Activated CD8-positive, alpha-beta memory T cell treated with anti-CD3 and anti-CD28 coated beads for 24 hours (primary cell): ENCODE data around the gene TBPL1.
"Not testable (repeated sequence)": the region's sequence is repeated elsewhere in the genome, so short reads cannot be mapped to it uniquely, and the experiment has no call there.

Experiments
- DNase-seq: peaks from one replicate; pipeline ENCODE4 v3.0.0-alpha.2; 2020

TBPL1 gene

DNA sequence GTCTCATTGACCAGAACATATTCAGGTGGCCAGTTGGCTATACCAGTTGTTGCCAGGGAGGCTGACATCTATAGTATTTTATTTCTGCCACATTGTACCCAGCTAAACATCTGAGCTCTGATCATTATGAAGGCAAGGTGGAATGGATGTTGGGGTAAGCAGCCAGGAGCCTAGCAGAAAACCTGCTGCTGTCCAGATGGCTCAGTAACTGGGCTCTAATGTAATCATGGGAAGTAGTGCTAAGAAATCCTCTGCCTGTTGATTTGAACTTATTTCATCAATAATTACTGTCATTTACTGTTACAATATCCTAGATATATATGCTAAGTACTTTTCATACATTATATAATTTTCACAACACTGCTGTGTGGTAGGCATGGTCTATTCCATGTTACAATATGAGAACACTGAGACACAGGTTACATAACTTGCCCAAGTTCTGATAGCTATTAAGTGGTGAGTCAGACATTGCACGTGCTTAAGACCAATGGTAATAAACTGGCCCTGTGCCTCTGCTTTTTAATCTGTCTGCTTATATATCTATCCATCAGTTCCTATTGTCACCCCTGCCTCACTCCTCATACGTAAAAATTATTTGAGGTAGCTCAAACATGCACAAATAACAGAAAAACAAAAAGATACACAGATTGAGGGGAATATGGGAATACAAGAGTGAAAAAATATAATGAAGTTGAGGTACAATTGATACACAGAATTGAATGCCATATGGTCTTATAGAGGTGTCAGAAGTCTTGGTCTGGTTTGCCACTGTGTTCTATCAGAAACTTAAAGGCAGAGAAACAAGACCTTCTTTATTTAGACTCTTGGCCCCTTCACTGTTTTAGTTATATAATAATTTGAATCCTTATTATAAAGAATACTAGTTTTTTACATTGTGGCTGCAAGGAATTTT lies 25.2 kb downstream of the TBPL1 start:
- no peak for DNase-seq

- no peak for DNase-seq
Observed at GRCh38 chr6:133978896-133979240, 25.8 kb downstream of the TBPL1 start.

DNA sequence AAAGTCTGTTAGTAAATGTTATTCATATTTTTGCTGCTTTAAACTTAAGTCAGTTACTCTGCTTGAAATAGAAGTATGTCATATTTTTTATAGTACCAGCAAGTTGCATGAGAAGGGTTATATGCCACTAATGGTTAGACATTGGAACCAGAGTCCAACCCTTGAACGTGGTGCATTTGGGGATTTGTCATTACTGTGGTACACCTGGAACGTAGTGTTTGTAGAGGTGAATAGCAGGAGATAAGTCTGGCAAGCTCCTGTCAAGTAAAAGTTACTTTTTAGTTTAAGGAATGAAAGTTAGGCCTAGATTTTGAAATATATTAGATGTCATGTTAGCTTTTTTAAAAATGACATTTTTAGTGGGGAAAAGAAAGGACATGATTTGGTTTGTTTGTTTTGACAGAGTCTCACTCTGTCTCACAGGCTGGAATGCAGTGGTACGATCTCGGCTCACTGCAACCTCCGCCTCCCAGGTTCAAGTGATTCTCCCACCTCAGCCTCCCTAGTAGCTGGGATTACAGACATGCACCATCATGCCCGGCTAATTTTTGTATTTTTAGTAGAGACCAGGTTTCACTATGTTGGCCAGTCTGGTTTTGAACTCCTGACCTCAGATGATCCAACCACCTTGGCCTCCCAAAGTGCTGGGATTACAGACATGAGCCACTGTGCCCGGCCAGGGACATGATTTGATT lies 26.4 kb downstream of the TBPL1 start:
- not testable (repeated sequence) for DNase-seq

DNA sequence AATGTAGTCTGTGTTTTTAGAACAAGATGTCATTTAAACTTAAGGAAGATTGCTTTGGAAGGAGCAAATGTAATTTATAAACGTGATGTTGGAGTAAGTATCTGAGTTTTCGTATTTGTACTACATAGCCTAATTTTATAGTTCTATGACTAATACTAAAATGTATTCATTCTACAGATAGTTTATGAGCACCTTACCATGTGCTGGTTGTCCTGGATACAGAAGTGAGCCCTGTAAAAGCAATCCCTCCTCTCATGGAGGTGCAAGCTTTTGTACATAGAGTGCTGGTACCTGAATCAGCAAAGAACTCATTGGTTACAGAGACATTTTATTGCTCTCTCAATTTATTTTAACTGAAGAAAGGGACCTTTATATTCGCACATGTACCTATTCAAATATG lies 27.1 kb downstream of the TBPL1 start:
- no peak for DNase-seq

DNA sequence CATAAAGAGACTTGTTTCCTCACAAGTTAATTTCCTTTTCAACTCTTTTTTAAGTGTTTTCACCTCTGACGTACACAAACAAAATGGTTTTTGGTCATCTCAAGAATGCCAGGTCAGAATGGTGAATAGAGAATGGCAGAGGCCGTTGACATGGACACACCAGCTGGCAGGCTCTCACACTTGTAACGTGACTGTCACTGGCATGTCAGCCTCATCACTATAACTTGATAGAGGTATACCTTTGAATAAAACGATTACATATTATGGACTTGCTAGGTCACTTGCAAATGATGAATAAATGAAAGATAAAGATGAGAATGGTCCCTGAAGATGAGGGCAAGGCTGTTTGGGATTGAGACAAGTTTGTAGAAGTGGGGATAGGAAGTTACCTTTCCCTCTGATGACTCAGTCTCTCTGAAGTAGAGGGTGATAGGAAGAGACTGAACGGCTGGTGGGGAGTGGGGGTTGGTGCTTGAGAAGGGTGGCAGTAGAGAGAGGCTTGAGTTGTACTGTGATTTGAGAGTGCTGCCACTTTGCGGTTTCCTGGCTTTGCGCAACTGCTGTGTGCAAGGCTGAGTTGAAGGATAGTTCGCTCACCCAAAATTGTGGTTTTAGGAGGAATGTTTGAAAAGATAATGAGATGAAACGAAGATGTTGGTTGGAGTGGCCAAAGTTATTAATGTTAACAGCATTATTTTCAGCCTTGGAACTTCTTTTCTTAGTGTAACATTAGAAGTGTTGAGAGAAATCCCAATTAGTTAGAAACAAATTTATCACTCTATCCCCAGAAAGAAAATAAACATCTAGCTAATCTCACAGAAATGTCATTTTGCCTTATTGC lies 30.3 kb downstream of the TBPL1 start:
- peak; percentile 66 for DNase-seq

DNA sequence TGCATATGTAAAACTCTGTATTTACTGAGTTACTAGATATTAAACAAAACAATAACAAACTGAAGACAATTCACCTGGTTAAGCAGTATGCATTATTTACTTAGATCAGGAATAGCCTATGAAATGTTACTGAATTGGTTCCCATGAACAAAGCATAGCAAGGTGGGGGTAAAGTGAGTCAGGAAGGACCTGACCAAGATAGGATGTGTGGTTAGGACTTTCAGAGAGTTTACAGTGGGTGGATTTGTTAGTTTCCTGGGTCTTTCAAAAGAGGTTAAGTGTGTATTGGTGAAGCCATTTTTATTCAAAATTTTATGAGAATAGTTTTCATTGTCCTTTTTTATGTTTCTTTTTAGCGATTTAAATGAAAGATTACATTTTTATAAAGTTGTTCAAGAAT lies 32.9 kb downstream of the TBPL1 start:
- DNase-seq, result no peak

DNA sequence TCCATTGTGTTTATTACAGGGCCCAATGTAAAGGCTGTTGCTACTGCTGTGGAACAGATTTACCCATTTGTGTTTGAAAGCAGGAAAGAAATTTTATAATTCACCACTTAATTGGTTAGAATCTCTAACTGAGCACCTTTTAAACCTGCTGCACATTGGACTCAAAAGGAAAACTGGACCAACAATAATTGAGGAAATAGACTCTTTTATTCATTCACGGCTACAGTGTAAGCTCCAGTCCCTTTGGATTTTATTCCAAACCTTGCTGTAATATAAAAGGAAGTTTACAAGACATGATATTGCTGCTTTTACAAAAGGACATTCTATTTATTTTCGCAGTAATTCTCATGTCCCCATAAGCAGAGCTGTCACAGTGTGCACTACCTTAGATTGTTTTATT lies 33.9 kb downstream of the TBPL1 start:
- DNase-seq, result no peak

GRCh38 chr6:133989525-133989924 lies 36.5 kb downstream of the TBPL1 start:
- DNase-seq, result no peak

DNA sequence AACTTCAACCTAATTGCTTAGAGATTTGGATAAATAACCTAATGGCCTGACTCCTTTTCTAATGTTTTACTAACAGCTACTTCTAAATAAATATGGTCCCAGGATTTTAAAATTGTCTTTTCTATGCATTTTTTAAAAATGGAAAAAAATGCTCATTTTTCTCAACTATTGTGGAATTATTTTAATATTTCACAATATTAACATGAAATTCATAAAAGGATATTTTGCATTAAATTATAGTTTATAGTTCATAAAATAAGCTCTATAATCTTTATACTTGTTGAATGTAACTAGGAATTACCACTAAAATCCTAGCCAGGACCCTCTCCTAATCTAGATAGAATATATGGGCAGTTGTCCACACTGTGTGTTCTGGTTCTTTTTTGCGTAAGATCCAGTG lies 37.3 kb downstream of the TBPL1 start:
- no peak for DNase-seq

GRCh38 chr6:133991096-133991593 lies 38.1 kb downstream of the TBPL1 start:
- DNase-seq, result no peak

DNA sequence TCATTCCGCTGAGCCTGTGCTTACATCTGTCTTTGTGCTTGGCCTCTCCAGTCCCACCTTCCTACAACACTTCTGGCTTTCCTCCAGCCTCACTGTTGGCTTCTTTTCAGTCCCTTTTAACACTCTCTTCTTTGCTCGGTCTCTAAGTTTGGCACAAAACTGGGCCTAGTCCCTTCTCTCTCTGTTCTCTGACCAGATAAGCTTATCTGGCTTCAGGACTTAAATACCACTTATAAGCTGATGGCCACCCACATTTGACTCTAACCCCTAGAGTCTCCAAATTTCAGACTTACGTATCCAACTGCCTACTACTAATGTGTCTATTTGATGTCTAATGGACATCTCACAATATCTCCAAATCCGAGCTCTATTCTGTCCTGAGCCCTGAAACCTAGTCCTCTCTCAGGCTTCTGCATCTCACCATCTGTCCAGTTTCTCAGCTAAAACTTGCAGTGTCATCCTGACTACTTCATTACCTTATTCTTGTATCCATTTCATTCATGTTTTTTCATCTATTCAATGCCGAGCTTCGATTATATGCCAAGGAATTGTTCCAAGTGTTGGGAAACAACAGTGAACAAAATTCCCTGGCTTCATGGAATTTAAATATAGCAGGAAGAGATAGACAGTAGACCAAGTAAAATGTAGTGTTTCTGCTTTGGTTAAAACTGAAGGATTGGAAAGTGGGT lies 40.1 kb downstream of the TBPL1 start:
- no peak for DNase-seq

GRCh38 chr6:133995296-133995695 lies 42.3 kb downstream of the TBPL1 start:
- no peak for DNase-seq

DNA sequence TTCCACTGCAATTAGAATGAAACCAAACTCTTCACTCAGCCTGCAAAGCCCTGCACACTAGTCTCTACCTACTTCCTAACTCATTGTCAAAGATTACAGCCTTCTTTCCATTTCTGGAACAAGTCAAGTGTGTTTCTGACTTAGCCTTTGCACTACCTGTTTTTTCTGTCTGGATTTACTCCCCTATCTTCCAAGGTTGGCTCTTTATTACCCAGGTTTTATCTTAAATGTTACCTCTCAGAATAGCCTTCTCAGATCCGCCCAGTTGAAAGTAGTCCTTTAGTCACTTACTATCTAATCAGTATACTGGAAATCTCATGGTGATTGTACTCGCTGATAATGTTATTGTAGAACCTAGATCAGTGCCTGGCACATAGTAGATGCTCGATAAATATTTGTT lies 42.7 kb downstream of the TBPL1 start:
- DNase-seq, result no peak

DNA sequence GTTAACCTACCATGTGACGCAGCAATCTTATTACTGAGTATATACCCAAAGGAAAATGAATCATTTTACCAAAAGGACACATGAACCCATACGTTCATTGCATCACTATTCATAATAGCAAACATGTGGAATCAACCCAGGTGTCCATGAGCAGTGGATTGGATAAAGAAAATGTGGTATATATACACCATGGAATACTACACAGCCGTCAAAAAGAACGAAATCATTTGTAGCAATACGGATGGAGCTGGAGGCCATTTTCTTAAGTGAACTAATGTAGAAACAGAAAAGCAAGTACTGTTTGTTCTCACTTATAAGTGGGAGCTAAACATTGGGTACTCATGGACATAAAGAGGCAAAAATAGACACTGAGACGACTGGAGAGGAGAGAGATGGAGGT lies 44.2 kb downstream of the TBPL1 start:
- no peak for DNase-seq

GRCh38 chr6:133999305-133999704 lies 46.3 kb downstream of the TBPL1 start:
- DNase-seq, result no peak

DNA sequence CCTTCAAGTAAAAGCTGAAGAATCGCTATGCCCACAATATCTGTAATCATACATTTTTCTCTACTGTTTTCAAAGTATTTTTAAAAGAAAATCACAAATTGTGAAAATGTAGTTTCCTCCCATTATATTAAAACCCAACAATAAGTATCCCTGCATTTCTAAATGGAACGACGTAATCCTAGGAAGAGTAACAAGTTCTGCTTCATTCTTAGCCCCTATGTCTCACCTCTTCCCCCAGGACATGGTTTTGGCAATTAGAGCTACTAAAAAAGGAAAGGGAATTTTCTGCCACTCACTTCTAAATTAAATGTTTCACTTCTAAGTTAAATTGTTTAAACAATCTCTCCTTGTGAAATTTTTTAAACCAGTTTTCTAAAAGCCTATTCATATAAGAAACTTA lies 47.4 kb downstream of the TBPL1 start:
- DNase-seq, result no peak

DNA sequence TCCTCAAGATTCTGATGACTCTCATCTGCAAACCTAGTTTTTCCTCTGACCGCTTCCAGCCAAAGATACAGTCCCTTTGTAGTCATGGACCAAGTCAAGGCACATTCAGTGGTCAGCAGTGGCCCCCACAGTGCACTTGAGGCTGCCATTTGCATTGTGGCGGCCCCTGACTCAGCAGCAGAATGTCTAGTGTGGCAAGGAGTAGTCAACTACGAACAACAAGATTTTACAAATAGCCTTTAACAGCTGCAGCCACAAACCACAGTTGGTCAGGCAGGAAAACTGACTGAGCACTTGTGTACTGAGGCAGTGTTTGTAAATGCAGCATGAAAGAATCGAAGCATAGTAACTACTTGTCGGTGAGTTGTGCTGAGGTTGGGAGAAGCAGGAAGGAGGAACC lies 49.8 kb downstream of the TBPL1 start:
- DNase-seq, result no peak

DNA sequence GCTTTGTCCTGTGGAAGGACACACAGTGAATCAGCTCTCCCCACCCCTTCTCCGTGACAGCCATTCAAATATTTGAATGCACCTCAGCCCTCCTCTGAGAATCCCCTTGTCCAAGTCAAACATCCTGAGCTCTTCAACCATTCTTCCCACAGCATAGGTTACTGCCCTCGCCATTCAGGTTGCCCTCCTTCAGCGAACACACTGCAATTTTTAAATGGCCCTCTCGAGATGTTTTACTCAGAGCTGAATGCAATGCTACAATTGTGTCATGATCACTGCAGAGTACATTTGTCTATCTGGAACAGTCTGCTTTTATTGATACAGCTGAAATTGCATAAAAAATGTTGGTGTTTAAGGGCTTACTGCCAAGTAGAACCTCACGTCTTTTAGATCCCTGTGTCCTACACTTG lies 50.5 kb downstream of the TBPL1 start:
- no peak for DNase-seq

DNA sequence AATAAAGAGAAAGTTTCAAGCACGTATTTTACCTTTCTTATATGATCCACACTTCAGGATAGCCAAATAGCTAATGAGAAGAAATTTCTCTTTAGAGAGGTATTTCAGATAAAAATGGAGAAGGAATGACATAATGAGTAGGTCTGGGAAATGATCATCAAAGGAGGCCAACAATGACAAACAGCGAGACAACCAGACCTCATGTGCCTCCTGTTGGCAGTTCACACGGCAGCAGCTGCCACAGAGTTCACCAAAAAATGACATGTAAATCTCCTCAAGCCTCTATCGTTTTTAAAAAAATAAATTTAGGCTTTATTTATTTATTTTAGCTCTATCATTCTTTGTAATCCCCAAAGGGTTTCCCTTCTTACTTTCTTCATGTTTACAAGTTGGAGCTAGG lies 51.7 kb downstream of the TBPL1 start:
- no peak for DNase-seq

GRCh38 chr6:134005800-134006199 lies 52.8 kb downstream of the TBPL1 start:
- no peak for DNase-seq

DNA sequence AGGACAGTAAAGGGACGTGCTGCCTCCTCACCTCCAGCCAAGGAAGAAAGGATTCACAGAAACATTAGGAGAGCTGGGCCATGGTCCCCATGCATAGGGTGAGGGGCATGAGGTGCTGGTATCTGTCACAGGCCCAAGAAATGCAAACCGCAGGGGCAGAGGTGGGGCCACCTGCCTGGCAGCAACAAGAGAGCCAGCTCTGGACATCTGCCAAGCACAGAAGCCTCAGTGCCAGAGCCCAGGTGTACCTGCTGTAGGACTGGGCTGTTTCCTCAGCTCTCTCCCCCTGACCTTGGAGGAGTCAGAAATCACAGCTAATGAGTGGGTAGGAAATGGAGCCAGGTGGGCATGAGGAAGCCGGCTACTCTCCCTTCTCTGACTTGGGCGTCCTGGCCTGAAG lies 54.1 kb downstream of the TBPL1 start:
- no peak for DNase-seq

- no peak for DNase-seq
Observed at GRCh38 chr6:134009876-134010275, 56.9 kb downstream of the TBPL1 start.

- no peak for DNase-seq
Observed at GRCh38 chr6:134010400-134010799, 57.4 kb downstream of the TBPL1 start.
